NCI-H510A (cell line): ENCODE results near the gene MRPL54.
"Not testable (repeated sequence)": the region's sequence is repeated elsewhere in the genome, so short reads cannot be mapped to it uniquely, and the experiment has no call there.

Experiments
- DNase-seq: peaks from one replicate; lab custom pipeline; 2025; lab: John Stamatoyannopoulos, UW

The MRPL54 gene

GRCh38 chr19:3740431-3740830 lies 22.1 kb upstream of the MRPL54 start:
- DNase-seq: no peak

GRCh38 chr19:3743486-3743885 lies 19.0 kb upstream of the MRPL54 start:
- DNase-seq: no peak

- no peak for DNase-seq
Observed at GRCh38 chr19:3745363-3746045, 17.0 kb upstream of the MRPL54 start.

- no peak for DNase-seq
Observed at GRCh38 chr19:3746371-3747056, 16.0 kb upstream of the MRPL54 start.

GRCh38 chr19:3748965-3749364 lies 13.5 kb upstream of the MRPL54 start:
- DNase-seq: no peak

- DNase-seq: no peak
Observed at GRCh38 chr19:3750211-3750610, 12.3 kb upstream of the MRPL54 start.

- no peak for DNase-seq
Observed at GRCh38 chr19:3751236-3751635, 11.2 kb upstream of the MRPL54 start.

- no peak for DNase-seq
Observed at GRCh38 chr19:3752492-3752891, 10.0 kb upstream of the MRPL54 start.

- DNase-seq: no peak
Observed at GRCh38 chr19:3753631-3754410, 8.7 kb upstream of the MRPL54 start.

GRCh38 chr19:3757705-3758104 lies 4.8 kb upstream of the MRPL54 start:
- not testable (repeated sequence) for DNase-seq

GRCh38 chr19:3758297-3758696 lies 4.2 kb upstream of the MRPL54 start:
- DNase-seq: not testable (repeated sequence)

GRCh38 chr19:3759482-3760254 lies 2.8 kb upstream of the MRPL54 start:
- DNase-seq: no peak

- no peak for DNase-seq
Observed at GRCh38 chr19:3760871-3761361, 1.6 kb upstream of the MRPL54 start.

GRCh38 chr19:3761382-3762129 lies 926 bp upstream of the MRPL54 start, which contains the start of gene APBA3:
TSS of gene APBA3 (minus strand) at chr19:3761692. CDS start at chr19:3760264, 1,428 bp downstream.
- DNase-seq: peak; percentile 76

GRCh38 chr19:3762130-3762473 lies 380 bp upstream of the MRPL54 start:
- no peak for DNase-seq

- DNase-seq: no peak
Observed at GRCh38 chr19:3765121-3765520, 2.6 kb downstream of the MRPL54 start.

- not testable (repeated sequence) for DNase-seq
Observed at GRCh38 chr19:3765757-3766156, 3.3 kb downstream of the MRPL54 start.

- no peak for DNase-seq
Observed at GRCh38 chr19:3766520-3766919, 4.0 kb downstream of the MRPL54 start.

GRCh38 chr19:3767050-3767449 lies 4.6 kb downstream of the MRPL54 start:
- no peak for DNase-seq

- no peak for DNase-seq
Observed at GRCh38 chr19:3768015-3768747, 5.7 kb downstream of the MRPL54 start.

GRCh38 chr19:3768748-3769099 lies 6.2 kb downstream of the MRPL54 start:
- DNase-seq: no peak
